GM23338 (cell line): Measurements from ENCODE around the gene BTN3A1. TPM values are rescaled to one million over a fixed set of nuclear protein-coding genes. Genes with fewer than 3 reads are reported as not detected.
"Not testable (repeated sequence)": the region's sequence is repeated elsewhere in the genome, so short reads cannot be mapped to it uniquely, and the experiment has no call there.

Experiments
- ATAC-seq: fragments of 200-7000 bp; cut with Tn5 transposase; 3 replicates; pipeline ENCODE4 v1.9.1; 2020
- DNase-seq: peaks from one replicate; pipeline ENCODE4 v3.0.0-alpha.2; 2015; ENCODE audit warnings: low spot score
- H2AFZ ChIP-seq: fragments of 200-600 bp; sonication (generic); 2 replicates; pipeline ENCODE4 v1.8.0; 2016; ENCODE audit warnings: antibody characterized with exemption, mild to moderate bottlenecking, moderate library complexity
- H3F3A ChIP-seq: fragments of 200-600 bp; sonication (generic); replicated peaks from 2 replicates; pipeline ENCODE4 v1.8.0; 2017; ENCODE audit warnings: antibody characterized with exemption, mixed run types, low read depth
- H3K27ac ChIP-seq: fragments of 200-600 bp; sonication (generic); 2 replicates; pipeline ENCODE4 v1.6.1; 2016; ENCODE audit warnings: low read depth
- H3K27me3 ChIP-seq: fragments of 200-600 bp; sonication (generic); 2 replicates; pipeline ENCODE4 v1.8.0; 2016; ENCODE audit warnings: mild to moderate bottlenecking, mixed run types, moderate library complexity; ENCODE audit not compliant: insufficient read depth
- H3K36me3 ChIP-seq: fragments of 200-600 bp; sonication (generic); 2 replicates; pipeline ENCODE4 v1.8.0; 2016; ENCODE audit warnings: mild to moderate bottlenecking; ENCODE audit not compliant: insufficient read depth
- H3K4me1 ChIP-seq: fragments of 200-600 bp; sonication (generic); 2 replicates; pipeline ENCODE4 v1.8.0; 2016; ENCODE audit warnings: mild to moderate bottlenecking, moderate library complexity; ENCODE audit not compliant: insufficient read depth
- H3K4me2 ChIP-seq: fragments of 200-600 bp; sonication (generic); 2 replicates; pipeline ENCODE4 v1.7.1; 2017; ENCODE audit warnings: mixed run types
- H3K4me3 ChIP-seq: fragments of 200-600 bp; sonication (generic); 2 replicates; pipeline ENCODE4 v1.6.1; 2016; ENCODE audit warnings: mixed run types
- H3K79me2 ChIP-seq: fragments of 200-600 bp; sonication (generic); replicated peaks from 2 replicates; pipeline ENCODE4 v1.8.0; 2017; ENCODE audit warnings: mild to moderate bottlenecking; ENCODE audit not compliant: insufficient read depth
- H3K9me2 ChIP-seq: fragments of 200-600 bp; sonication (generic); 2 replicates; pipeline ENCODE4 v1.8.0; 2017; ENCODE audit not compliant: insufficient read depth
- H4K20me1 ChIP-seq: fragments of 200-600 bp; sonication (generic); replicated peaks from 2 replicates; pipeline ENCODE4 v1.8.0; 2017; ENCODE audit warnings: mild to moderate bottlenecking; ENCODE audit not compliant: insufficient read depth
- H3K27ac Mint-ChIP-seq: 2 replicates; pipeline ENCODE4 v1.8.0; 2020; ENCODE audit warnings: inconsistent platforms, mild to moderate bottlenecking, moderate library complexity, mixed read lengths
- H3K27me3 Mint-ChIP-seq: 3 replicates; pipeline ENCODE4 v1.8.0; 2022; ENCODE audit warnings: low read depth, mild to moderate bottlenecking, moderate library complexity, mixed read lengths, inconsistent platforms; ENCODE audit not compliant: insufficient read depth, poor library complexity
- H3K36me3 Mint-ChIP-seq: 3 replicates; pipeline ENCODE4 v1.8.0; 2021; ENCODE audit warnings: low read depth, mild to moderate bottlenecking, inconsistent platforms, moderate library complexity, mixed read lengths
- H3K4me1 Mint-ChIP-seq: 3 replicates; pipeline ENCODE4 v1.8.0; 2020; ENCODE audit warnings: mild to moderate bottlenecking, inconsistent platforms, mixed read lengths
- H3K4me3 Mint-ChIP-seq: 3 replicates; pipeline ENCODE4 v1.8.0; 2021; ENCODE audit warnings: moderate library complexity, mild to moderate bottlenecking, inconsistent platforms, mixed read lengths
- H3K9me3 Mint-ChIP-seq: 3 replicates; pipeline ENCODE4 v1.8.0; 2020; ENCODE audit warnings: moderate library complexity, mild to moderate bottlenecking, inconsistent platforms, mixed read lengths
- CREB1 ChIP-seq: fragments of 250-450 bp; sonication (Bioruptor Pico); IDR thresholded peaks from 2 replicates; pipeline ENCODE4 v1.5.0; 2020; ENCODE audit warnings: low read depth, mild to moderate bottlenecking, moderate library complexity
- EZH2 ChIP-seq: fragments of 200-600 bp; sonication (generic); IDR thresholded peaks from one replicate; pipeline ENCODE4 v1.8.0; 2017; ENCODE audit warnings: antibody characterized with exemption, mild to moderate bottlenecking, low read depth; ENCODE audit not compliant: unreplicated experiment
- EZH2phosphoT487 ChIP-seq: fragments of 200-600 bp; sonication (generic); IDR thresholded peaks from one replicate; pipeline ENCODE4 v1.8.1; 2018; ENCODE audit warnings: antibody characterized with exemption; ENCODE audit not compliant: unreplicated experiment
- JUNB ChIP-seq: IDR thresholded peaks from one replicate; pipeline ENCODE4 v1.6.1; 2016; ENCODE audit warnings: antibody characterized with exemption; ENCODE audit not compliant: unreplicated experiment
- NANOG ChIP-seq: IDR thresholded peaks from 2 replicates; pipeline ENCODE4 v1.6.1; 2016; ENCODE audit warnings: antibody characterized with exemption, borderline replicate concordance
- POLR2AphosphoS5 ChIP-seq: IDR thresholded peaks from 2 replicates; pipeline ENCODE4 v1.6.1; 2016; ENCODE audit warnings: antibody characterized with exemption, low read depth
- STAT1 ChIP-seq: IDR thresholded peaks from one replicate; pipeline ENCODE4 v1.6.1; 2016; ENCODE audit warnings: antibody characterized with exemption; ENCODE audit not compliant: unreplicated experiment
- ZNF114 ChIP-seq: fragments of 250-450 bp; sonication (Bioruptor Pico); IDR thresholded peaks from 2 replicates; pipeline ENCODE4 v1.5.0; 2020; ENCODE audit warnings: mild to moderate bottlenecking, moderate library complexity
- ZNF331 ChIP-seq: fragments of 250-450 bp; sonication (Bioruptor Pico); IDR thresholded peaks from 2 replicates; pipeline ENCODE4 v1.5.0; 2020; ENCODE audit warnings: low read depth, mild to moderate bottlenecking, moderate library complexity
- polyA plus RNA-seq: library from polyadenylated mRNA; unstranded; fragments of >200 nt; fragmentation: Nextera tagmentation; extraction: Ambion mirVana; gene quantifications from 2 replicates; pipeline ENCODE4 v1.2.1, GENCODE V29; 2016
- total RNA-seq: library from RNA; depleted of rRNA; stranded (reverse); fragments of >200 nt; shearing (Covaris generic); gene quantifications from 2 replicates; pipeline ENCODE4 v1.2.3, GENCODE V29; 2014
- TF ChIP-seq, protein P1 (sequence below): IDR thresholded peaks from 2 replicates; pipeline ENCODE4 v1.6.1; 2016; ENCODE audit warnings: antibody characterized with exemption
- TF ChIP-seq, protein P2 (sequence below), 2 experiments: fragments of 200-600 bp in 1 of 2; sonication (generic) in 1 of 2; conservative IDR thresholded peaks; 2 replicates each; pipeline versions ENCODE4 v1.5.1 to v1.6.1; 2016 to 2017; ENCODE audit warnings: antibody characterized with exemption in 2 of 2, low read depth in 2 of 2, mild to moderate bottlenecking in 2 of 2, moderate library complexity in 1 of 2
- TF ChIP-seq, protein P3 (sequence below): IDR thresholded peaks from one replicate; pipeline ENCODE4 v1.6.1; 2018; ENCODE audit warnings: antibody characterized with exemption; ENCODE audit not compliant: unreplicated experiment

BTN3A1 gene
- total and polyA plus RNA-seq, 2 experiments from 2014 or later, result 2.4 to 4.0 TPM

DNA sequence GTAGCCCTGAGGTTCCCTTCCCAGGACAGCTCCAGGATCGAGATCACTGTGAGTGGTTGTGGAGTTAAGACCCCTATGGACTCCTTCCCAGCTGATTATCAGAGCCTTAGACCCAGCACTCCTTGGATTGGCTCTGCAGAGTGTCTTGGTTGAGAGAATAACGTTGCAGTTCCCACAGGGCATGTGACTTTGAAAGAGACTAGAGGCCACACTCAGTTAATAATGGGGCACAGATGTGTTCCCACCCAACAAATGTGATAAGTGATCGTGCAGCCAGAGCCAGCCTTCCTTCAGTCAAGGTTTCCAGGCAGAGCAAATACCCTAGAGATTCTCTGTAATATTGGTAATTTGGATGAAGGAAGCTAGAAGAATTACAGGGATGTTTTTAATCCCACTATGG lies 24.4 kb upstream of the BTN3A1 start:
- Histone ChIP-seq H3K36me3 (no peaks in the 10 kb centered on the region), H2AFZ (no peak overlapping the region), H3K27me3 (no peaks in the 10 kb centered on the region), H3K4me1 (no peaks in the 10 kb centered on the region), H3K4me3 (no peak overlapping the region), H3K27ac (no peak overlapping the region), H3K4me2 (no peak overlapping the region), H3K79me2 (no peaks in the 10 kb centered on the region), H4K20me1 (no peaks in the 10 kb centered on the region), H3F3A (no peaks in the 10 kb centered on the region), H3K9me2 (no peaks in the 10 kb centered on the region)
- Mint-ChIP-seq H3K9me3 (no peaks in the 10 kb centered on the region), H3K27ac (no peak overlapping the region), H3K4me3 (no peak overlapping the region), H3K36me3 (no peaks in the 10 kb centered on the region; the same call in 2 of the 3 replicates), H3K27me3 (peaks cover 13% of the 10 kb centered on the region), H3K4me1 (peaks cover 20% of the 10 kb centered on the region)
- ATAC-seq (no peak), DNase-seq (no peak)
- no peak for TF ChIP-seq JUNB
- TF ChIP-seq EZH2phosphoT487, result no peak
- TF ChIP-seq, protein P1, sequence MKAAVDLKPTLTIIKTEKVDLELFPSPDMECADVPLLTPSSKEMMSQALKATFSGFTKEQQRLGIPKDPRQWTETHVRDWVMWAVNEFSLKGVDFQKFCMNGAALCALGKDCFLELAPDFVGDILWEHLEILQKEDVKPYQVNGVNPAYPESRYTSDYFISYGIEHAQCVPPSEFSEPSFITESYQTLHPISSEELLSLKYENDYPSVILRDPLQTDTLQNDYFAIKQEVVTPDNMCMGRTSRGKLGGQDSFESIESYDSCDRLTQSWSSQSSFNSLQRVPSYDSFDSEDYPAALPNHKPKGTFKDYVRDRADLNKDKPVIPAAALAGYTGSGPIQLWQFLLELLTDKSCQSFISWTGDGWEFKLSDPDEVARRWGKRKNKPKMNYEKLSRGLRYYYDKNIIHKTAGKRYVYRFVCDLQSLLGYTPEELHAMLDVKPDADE, result no peak
- TF ChIP-seq, protein P2, sequence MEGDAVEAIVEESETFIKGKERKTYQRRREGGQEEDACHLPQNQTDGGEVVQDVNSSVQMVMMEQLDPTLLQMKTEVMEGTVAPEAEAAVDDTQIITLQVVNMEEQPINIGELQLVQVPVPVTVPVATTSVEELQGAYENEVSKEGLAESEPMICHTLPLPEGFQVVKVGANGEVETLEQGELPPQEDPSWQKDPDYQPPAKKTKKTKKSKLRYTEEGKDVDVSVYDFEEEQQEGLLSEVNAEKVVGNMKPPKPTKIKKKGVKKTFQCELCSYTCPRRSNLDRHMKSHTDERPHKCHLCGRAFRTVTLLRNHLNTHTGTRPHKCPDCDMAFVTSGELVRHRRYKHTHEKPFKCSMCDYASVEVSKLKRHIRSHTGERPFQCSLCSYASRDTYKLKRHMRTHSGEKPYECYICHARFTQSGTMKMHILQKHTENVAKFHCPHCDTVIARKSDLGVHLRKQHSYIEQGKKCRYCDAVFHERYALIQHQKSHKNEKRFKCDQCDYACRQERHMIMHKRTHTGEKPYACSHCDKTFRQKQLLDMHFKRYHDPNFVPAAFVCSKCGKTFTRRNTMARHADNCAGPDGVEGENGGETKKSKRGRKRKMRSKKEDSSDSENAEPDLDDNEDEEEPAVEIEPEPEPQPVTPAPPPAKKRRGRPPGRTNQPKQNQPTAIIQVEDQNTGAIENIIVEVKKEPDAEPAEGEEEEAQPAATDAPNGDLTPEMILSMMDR (conservative IDR thresholded peaks at IDR 0.05; ENCODE audit: low read depth in 2 of 2), result no peak

DNA sequence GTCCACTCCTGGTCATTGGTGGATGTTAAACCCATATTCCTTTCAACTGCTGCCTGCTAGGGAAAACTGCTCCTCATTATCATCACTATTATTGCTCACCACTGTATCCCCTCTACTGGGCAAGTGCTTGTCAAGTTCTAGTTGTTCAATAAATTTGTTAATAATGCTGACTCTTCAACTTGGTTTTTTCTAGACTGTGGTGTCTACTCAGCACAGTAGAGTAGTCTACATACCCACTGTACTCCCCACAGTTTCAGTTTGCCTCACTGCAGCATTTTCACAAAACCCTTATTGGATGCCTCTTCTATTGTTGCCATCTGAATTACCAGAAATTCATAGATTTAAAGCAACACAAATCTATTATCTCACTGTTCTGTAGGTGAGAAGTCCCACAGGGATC lies 23.9 kb upstream of the BTN3A1 start:
- H3K4me3 ChIP-seq, ATAC-seq, H3F3A ChIP-seq, DNase-seq, H4K20me1 ChIP-seq, H3K36me3 ChIP-seq, H3K27me3 ChIP-seq, H3K4me1 ChIP-seq, H3K9me2 ChIP-seq, H3K27ac ChIP-seq, H3K9me3 Mint-ChIP-seq, H3K27ac Mint-ChIP-seq, H3K36me3 Mint-ChIP-seq, H3K4me3 Mint-ChIP-seq, H3K79me2 ChIP-seq, H2AFZ ChIP-seq, H3K4me2 ChIP-seq: not testable (repeated sequence)
- Mint-ChIP-seq H3K27me3 (peaks cover 13% of the 10 kb centered on the region), H3K4me1 (peaks cover 20% of the 10 kb centered on the region)

DNA sequence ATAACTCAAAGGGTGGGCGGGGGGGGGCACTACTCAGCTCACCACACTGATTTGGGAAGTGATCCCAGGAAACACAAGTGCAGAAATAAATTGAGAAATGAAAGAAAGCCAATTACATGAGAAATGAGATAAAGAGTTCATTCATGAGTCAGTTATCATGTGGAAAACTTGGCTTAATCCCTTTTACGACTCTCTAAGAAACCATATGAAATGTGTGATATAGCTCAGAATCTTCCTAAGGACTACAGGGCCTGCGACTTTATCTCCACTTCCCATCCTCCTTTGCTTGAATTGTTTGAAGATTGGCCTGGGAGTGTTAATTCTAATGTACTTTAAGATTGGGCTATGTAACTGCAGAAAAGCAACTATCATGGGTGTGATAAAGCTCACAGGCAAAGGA lies 22.8 kb upstream of the BTN3A1 start:
- H3K27me3 ChIP-seq, result no peaks in the 10 kb centered on the region
- no peaks in the 10 kb centered on the region for H3F3A ChIP-seq
- H3K4me1 ChIP-seq, result peaks cover 7% of the 10 kb centered on the region
- no peaks in the 10 kb centered on the region for H3K9me3 Mint-ChIP-seq
- ATAC-seq, result no peak
- H3K27me3 Mint-ChIP-seq, result peaks cover 14% of the 10 kb centered on the region
- no peaks in the 10 kb centered on the region for H3K9me2 ChIP-seq
- H3K4me3 Mint-ChIP-seq, result no peak overlapping the region
- H3K79me2 ChIP-seq, result no peaks in the 10 kb centered on the region
- H3K36me3 ChIP-seq, result no peaks in the 10 kb centered on the region
- H3K27ac ChIP-seq, result no peak overlapping the region
- H3K27ac Mint-ChIP-seq, result no peak overlapping the region
- H3K36me3 Mint-ChIP-seq, result no peaks in the 10 kb centered on the region
- no peak for DNase-seq
- no peak overlapping the region for H3K4me3 ChIP-seq
- H3K4me2 ChIP-seq, result no peak overlapping the region
- no peaks in the 10 kb centered on the region; the same call in 1 of the 2 replicates for H4K20me1 ChIP-seq
- peaks cover 24% of the 10 kb centered on the region for H3K4me1 Mint-ChIP-seq
- H2AFZ ChIP-seq, result no peak overlapping the region
- TF ChIP-seq JUNB (no peak), EZH2 (no peak), STAT1 (no peak), ZNF331 (CRISPR knock-in tag) (no peak), CREB1 (no peak), ZNF114 (CRISPR knock-in tag) (no peak), NANOG (no peak), POLR2AphosphoS5 (no peak)
- TF ChIP-seq, protein P2 (conservative IDR thresholded peaks at IDR 0.05; ENCODE audit: low read depth in 2 of 2), result no peak
- TF ChIP-seq, protein P3, sequence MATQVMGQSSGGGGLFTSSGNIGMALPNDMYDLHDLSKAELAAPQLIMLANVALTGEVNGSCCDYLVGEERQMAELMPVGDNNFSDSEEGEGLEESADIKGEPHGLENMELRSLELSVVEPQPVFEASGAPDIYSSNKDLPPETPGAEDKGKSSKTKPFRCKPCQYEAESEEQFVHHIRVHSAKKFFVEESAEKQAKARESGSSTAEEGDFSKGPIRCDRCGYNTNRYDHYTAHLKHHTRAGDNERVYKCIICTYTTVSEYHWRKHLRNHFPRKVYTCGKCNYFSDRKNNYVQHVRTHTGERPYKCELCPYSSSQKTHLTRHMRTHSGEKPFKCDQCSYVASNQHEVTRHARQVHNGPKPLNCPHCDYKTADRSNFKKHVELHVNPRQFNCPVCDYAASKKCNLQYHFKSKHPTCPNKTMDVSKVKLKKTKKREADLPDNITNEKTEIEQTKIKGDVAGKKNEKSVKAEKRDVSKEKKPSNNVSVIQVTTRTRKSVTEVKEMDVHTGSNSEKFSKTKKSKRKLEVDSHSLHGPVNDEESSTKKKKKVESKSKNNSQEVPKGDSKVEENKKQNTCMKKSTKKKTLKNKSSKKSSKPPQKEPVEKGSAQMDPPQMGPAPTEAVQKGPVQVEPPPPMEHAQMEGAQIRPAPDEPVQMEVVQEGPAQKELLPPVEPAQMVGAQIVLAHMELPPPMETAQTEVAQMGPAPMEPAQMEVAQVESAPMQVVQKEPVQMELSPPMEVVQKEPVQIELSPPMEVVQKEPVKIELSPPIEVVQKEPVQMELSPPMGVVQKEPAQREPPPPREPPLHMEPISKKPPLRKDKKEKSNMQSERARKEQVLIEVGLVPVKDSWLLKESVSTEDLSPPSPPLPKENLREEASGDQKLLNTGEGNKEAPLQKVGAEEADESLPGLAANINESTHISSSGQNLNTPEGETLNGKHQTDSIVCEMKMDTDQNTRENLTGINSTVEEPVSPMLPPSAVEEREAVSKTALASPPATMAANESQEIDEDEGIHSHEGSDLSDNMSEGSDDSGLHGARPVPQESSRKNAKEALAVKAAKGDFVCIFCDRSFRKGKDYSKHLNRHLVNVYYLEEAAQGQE, result no peak
